Trophoblast cell (in vitro differentiated cells and primary cell): Measurements from ENCODE around the gene IGSF9.
A peak's percentile ranks its signal among the peaks of the same experiment; 100 is the strongest.

Source experiments
- DNase-seq, 2 donors: peaks; one replicate each; pipeline ENCODE4 v3.0.0-alpha.2; 2016
- H2AFZ ChIP-seq: 2 replicates; pipeline ENCODE4 v1.6.1; 2013; ENCODE audit warnings: low read length, moderate library complexity, mild to moderate bottlenecking; ENCODE audit not compliant: insufficient read depth, poor library complexity
- H2AK5ac ChIP-seq: 2 replicates; pipeline ENCODE4 v1.6.1; 2013; ENCODE audit warnings: mild to moderate bottlenecking, low read length
- H2BK120ac ChIP-seq: 2 replicates; pipeline ENCODE4 v1.6.1; 2013; ENCODE audit warnings: low read length, mild to moderate bottlenecking, moderate library complexity; ENCODE audit not compliant: insufficient read depth, poor library complexity
- H2BK12ac ChIP-seq: 2 replicates; pipeline ENCODE4 v1.6.1; 2013; ENCODE audit warnings: mild to moderate bottlenecking, low read length, moderate library complexity
- H2BK5ac ChIP-seq: 2 replicates; pipeline ENCODE4 v1.6.1; 2013; ENCODE audit warnings: low read length, low read depth, moderate library complexity, mild to moderate bottlenecking; ENCODE audit not compliant: poor library complexity
- H3K14ac ChIP-seq: 2 replicates; pipeline ENCODE4 v1.6.1; 2013; ENCODE audit warnings: mild to moderate bottlenecking, low read length
- H3K18ac ChIP-seq: 2 replicates; pipeline ENCODE4 v1.6.1; 2013; ENCODE audit warnings: mild to moderate bottlenecking, low read length
- H3K23ac ChIP-seq: 2 replicates; pipeline ENCODE4 v1.6.1; 2013; ENCODE audit warnings: low read length
- H3K27ac ChIP-seq: 2 replicates; pipeline ENCODE4 v1.5.1; 2013; ENCODE audit warnings: low read depth, mild to moderate bottlenecking, inconsistent platforms, low read length, moderate library complexity
- H3K27me3 ChIP-seq: 2 replicates; pipeline ENCODE4 v1.6.1; 2013; ENCODE audit warnings: inconsistent platforms, mild to moderate bottlenecking, low read length, moderate library complexity; ENCODE audit not compliant: insufficient read depth
- H3K36me3 ChIP-seq, 2 experiments: 1 replicate in 1 of 2; 2 replicates in 1 of 2; pipeline ENCODE4 v1.6.1; 2013; ENCODE audit warnings: low read length in 2 of 2, mild to moderate bottlenecking in 2 of 2, moderate library complexity in 1 of 2; ENCODE audit not compliant: insufficient read depth in 2 of 2, control insufficient read depth in 1 of 2
- H3K4ac ChIP-seq: 2 replicates; pipeline ENCODE4 v1.6.1; 2013; ENCODE audit warnings: low read depth, mild to moderate bottlenecking, low read length, moderate library complexity
- H3K4me1 ChIP-seq, 2 experiments: 1 replicate in 1 of 2; 2 replicates in 1 of 2; pipeline ENCODE4 v1.6.1; 2013; ENCODE audit warnings: low read length in 2 of 2, mild to moderate bottlenecking in 2 of 2, moderate library complexity in 1 of 2; ENCODE audit not compliant: insufficient read depth in 2 of 2, control insufficient read depth in 1 of 2
- H3K4me2 ChIP-seq: 2 replicates; pipeline ENCODE4 v1.6.1; 2013; ENCODE audit warnings: inconsistent platforms, mild to moderate bottlenecking, low read length, moderate library complexity
- H3K4me3 ChIP-seq: 2 replicates; pipeline ENCODE4 v1.5.1; 2013; ENCODE audit warnings: mild to moderate bottlenecking, low read depth, low read length, inconsistent platforms
- H3K79me1 ChIP-seq: one replicate; pipeline ENCODE4 v1.6.1; 2013; ENCODE audit warnings: low read length
- H3K79me2 ChIP-seq: 2 replicates; pipeline ENCODE4 v1.6.1; 2013; ENCODE audit warnings: low read length, mild to moderate bottlenecking; ENCODE audit not compliant: control insufficient read depth, insufficient read depth, poor library complexity
- H3K9ac ChIP-seq: 2 replicates; pipeline ENCODE4 v1.6.1; 2013; ENCODE audit warnings: mild to moderate bottlenecking, low read length
- H3K9me3 ChIP-seq: 2 replicates; pipeline ENCODE4 v1.6.1; 2013; ENCODE audit warnings: low read depth, mild to moderate bottlenecking, control low read depth, inconsistent platforms, low read length; ENCODE audit not compliant: insufficient read depth
- H4K12ac ChIP-seq: 2 replicates; pipeline ENCODE4 v1.6.1; 2013; ENCODE audit warnings: low read depth, mild to moderate bottlenecking, low read length, moderate library complexity
- H4K8ac ChIP-seq: 2 replicates; pipeline ENCODE4 v1.6.1; 2013; ENCODE audit warnings: low read depth, mild to moderate bottlenecking, low read length, moderate library complexity
- H4K91ac ChIP-seq: one replicate; pipeline ENCODE4 v1.6.1; 2013; ENCODE audit warnings: low read depth, mild to moderate bottlenecking, low read length, moderate library complexity
- WGBS: extraction: QIAGEN DNeasy Blood & Tissue Kit; methylation state at CpG from one replicate; pipeline ENCODE4 v1.1.7; 2013; ENCODE audit warnings: missing lambda C conversion rate; ENCODE audit not compliant: insufficient read length, insufficient coverage; ENCODE audit errors: extremely low coverage; 5-methylcytosine and 5-hydroxymethylcytosine counted together

Gene IGSF9

DNA sequence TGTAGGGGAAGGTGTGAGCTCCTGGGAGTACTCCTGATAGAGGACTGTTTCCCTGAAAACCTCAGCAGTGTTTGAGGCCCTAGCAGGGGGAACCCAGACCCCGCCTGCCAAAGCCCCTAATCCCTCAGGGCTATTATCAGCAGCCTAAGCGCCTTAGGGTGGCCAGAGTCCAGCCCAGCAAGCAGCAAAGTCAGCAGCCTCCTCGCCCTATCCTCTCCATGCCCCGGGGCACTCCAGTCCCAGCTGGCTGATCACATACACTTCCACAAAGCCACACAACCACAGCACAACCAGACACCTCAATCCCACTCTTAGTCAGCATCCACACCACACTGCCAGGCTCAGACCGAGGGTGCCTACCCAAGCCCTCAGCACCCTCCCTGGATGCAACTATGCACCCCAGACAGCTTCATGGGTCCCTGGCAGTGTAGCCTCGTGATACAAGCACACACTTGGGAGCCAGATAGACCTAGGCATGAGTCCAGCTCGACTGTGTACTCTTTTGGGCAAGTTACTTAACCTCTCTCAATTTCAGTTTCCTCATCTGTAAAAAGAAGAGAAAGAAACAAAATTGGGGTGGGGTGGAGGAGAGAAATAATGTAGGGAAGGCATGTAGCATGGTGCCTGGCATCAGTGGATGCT lies 7.1 kb downstream of the IGSF9 start:
- Histone ChIP-seq H3K4ac (no peak overlapping the region), H2BK5ac (no peak overlapping the region)

DNA sequence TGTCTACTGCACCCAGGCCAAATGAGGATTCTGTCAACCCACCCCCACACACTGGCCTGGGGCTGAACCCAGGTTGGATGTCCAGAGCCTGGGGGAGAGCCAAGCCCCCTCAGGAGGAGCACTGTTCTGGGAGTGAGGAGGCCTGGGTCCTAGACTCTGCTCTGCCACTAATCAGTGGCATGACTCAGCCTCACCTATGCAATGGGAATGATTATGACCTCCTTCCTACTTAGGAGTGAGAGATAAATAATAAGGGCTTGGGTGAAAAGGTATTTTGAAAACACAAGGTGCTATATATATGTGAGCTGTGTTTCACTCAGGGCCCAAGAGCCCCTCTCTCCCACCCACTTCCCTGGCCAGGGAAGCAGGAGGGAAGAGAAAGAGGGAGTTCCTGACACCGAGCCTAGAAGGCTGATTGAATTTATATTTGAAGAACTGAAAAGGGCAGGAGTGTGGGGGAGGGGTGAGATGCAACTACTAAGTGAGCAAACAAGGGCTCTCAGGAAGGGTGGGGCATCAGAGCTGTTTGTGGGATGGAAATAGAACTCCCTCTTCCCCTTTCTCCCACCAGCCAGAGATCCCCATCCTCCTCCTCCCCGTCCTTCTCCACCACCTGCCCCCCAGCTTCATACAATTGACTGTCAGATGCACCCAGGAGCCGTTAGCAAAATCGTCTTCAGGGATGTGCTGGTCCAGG lies 8.2 kb downstream of the IGSF9 start:
- Histone ChIP-seq H3K9me3 (no peaks in the 10 kb centered on the region), H3K4me3 (no peak overlapping the region), H3K18ac (no peak overlapping the region), H4K91ac (no peak overlapping the region), H4K12ac (no peak overlapping the region), H2BK12ac (no peak overlapping the region), H2AK5ac (no peak overlapping the region), H3K79me1 (no peaks in the 10 kb centered on the region), H3K27ac (no peak overlapping the region), H3K23ac (no peak overlapping the region), H2BK5ac (no peak overlapping the region), H3K9ac (no peak overlapping the region), H3K4me2 (no peak overlapping the region), H3K79me2 (no peaks in the 10 kb centered on the region), H2AFZ (no peak overlapping the region), H3K4ac (no peak overlapping the region), H3K14ac (no peak overlapping the region), H4K8ac (no peak overlapping the region), H3K36me3 (peaks cover 0 to 4% of the 10 kb centered on the region in 2 experiments), H3K4me1 (peaks cover 3 to 14% of the 10 kb centered on the region in 2 experiments), H3K27me3 (no peaks in the 10 kb centered on the region), H2BK120ac (no peak overlapping the region)
- DNase-seq: no peak
- no CpG with 5 or more reads among the region's 4 CpGs for WGBS

More for the DNA sequence above, 7.1 kb downstream of the IGSF9 start:
- H3K4me2 ChIP-seq: no peak overlapping the region
- no peak overlapping the region for H4K8ac ChIP-seq
- H3K79me2 ChIP-seq: no peaks in the 10 kb centered on the region
- H4K91ac ChIP-seq: no peak overlapping the region
- peaks cover 0 to 4% of the 10 kb centered on the region in 2 experiments for H3K36me3 ChIP-seq
- H3K4me3 ChIP-seq: no peak overlapping the region
- no peak overlapping the region for H2BK12ac ChIP-seq
- no peak for DNase-seq
- H2AK5ac ChIP-seq: no peak overlapping the region
- H3K18ac ChIP-seq: no peak overlapping the region
- H3K4me1 ChIP-seq: peaks cover 0 to 9% of the 10 kb centered on the region in 2 experiments
- H3K14ac ChIP-seq: no peak overlapping the region
- H2AFZ ChIP-seq: no peak overlapping the region
- no peak overlapping the region for H2BK120ac ChIP-seq
- no peaks in the 10 kb centered on the region for H3K79me1 ChIP-seq
- H3K9me3 ChIP-seq: no peaks in the 10 kb centered on the region
- no peak overlapping the region for H4K12ac ChIP-seq
- H3K23ac ChIP-seq: no peak overlapping the region
- H3K27me3 ChIP-seq: no peaks in the 10 kb centered on the region
- WGBS: no CpG with 5 or more reads among the region's 7 CpGs
- H3K9ac ChIP-seq: no peak overlapping the region
- H3K27ac ChIP-seq: no peak overlapping the region

DNA sequence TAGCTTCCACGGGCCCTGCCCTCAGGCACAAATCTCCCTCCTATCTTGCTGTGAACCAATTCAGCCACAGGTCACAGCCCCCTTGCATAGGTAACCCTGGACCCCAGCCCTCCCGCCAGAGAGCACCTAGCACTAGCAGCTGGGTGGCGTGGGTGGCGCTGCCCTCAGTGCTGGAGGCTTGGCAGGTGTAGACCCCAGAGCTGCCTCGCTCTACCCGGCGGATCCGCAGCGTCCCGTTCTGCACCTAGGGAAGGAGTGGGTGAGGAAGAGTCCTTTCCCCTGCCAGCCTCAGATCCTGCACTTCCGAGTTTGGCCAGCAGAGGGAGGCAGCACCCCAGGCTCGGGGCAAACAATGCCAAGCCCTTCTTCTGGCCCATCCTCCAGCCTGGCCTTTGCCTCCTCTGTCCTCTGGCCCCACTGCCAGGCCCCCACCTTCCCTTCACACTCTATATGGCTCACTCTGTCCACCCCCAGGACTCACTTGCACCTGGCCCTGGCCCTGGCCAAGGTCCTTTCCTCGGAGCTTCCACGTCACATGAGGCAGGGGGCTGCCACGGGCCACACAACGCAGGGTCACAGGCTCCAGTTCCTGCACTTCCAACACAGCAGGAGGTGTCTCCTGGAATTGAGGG lies 9.0 kb downstream of the IGSF9 start:
- H3K23ac ChIP-seq: no peak overlapping the region
- peaks cover 3 to 14% of the 10 kb centered on the region in 2 experiments for H3K4me1 ChIP-seq
- H2AK5ac ChIP-seq: no peak overlapping the region
- H2AFZ ChIP-seq: no peak overlapping the region
- H3K79me1 ChIP-seq: no peaks in the 10 kb centered on the region
- H3K18ac ChIP-seq: no peak overlapping the region
- no peak overlapping the region for H3K4ac ChIP-seq
- no peak overlapping the region for H2BK12ac ChIP-seq
- no peak overlapping the region for H3K27ac ChIP-seq
- H2BK120ac ChIP-seq: no peak overlapping the region
- WGBS: no CpG with 5 or more reads among the region's 16 CpGs
- DNase-seq: peak; percentile 64 to 87
- H3K4me2 ChIP-seq: no peak overlapping the region
- H3K9ac ChIP-seq: no peak overlapping the region
- H3K9me3 ChIP-seq: no peaks in the 10 kb centered on the region
- no peak overlapping the region for H4K8ac ChIP-seq
- H3K14ac ChIP-seq: no peak overlapping the region
- H4K12ac ChIP-seq: no peak overlapping the region
- H3K36me3 ChIP-seq: peaks cover 0 to 4% of the 10 kb centered on the region in 2 experiments
- H3K27me3 ChIP-seq: no peaks in the 10 kb centered on the region
- no peak overlapping the region for H4K91ac ChIP-seq
- no peak overlapping the region for H3K4me3 ChIP-seq
- H2BK5ac ChIP-seq: no peak overlapping the region
- no peaks in the 10 kb centered on the region for H3K79me2 ChIP-seq

DNA sequence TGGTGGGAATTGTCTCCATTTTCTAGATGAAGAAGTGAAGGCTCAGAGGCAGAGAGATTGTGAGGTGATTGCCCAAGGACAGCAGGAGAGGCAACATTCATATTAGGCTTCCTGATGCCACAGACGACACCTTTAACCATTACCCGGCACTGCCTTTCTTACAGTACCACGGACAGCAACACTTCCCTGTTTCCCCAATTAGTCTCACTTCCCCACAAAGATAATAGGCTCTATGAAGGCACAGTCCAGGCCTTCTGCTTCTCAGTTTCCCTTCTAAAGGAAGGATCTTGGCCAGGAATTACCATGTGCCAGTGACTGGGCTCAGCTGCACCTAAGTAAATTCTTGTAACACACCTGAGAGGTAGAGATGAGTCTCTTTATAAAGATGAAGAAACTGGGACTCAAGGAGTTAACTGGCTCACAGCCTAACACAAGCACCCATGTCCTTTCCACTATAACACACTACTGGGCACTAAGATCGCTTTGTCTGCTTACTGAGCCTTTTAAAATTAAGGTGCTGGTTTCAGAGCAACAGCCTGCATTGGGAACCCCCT lies 9.6 kb downstream of the IGSF9 start:
- Histone ChIP-seq H3K79me1 (no peaks in the 10 kb centered on the region), H3K9me3 (no peaks in the 10 kb centered on the region), H3K18ac (no peak overlapping the region), H4K91ac (no peak overlapping the region), H3K27me3 (no peaks in the 10 kb centered on the region), H2BK5ac (no peak overlapping the region), H3K4me2 (no peak overlapping the region), H4K12ac (no peak overlapping the region), H3K4me1 (peaks cover 3 to 12% of the 10 kb centered on the region in 2 experiments), H3K14ac (no peak overlapping the region), H3K79me2 (no peaks in the 10 kb centered on the region), H3K27ac (no peak overlapping the region), H4K8ac (no peak overlapping the region), H3K9ac (no peak overlapping the region), H2BK120ac (no peak overlapping the region), H2AK5ac (no peak overlapping the region), H3K4me3 (no peak overlapping the region), H2BK12ac (no peak overlapping the region), H2AFZ (no peak overlapping the region), H3K36me3 (peaks cover 0 to 7% of the 10 kb centered on the region in 2 experiments), H3K4ac (no peak overlapping the region), H3K23ac (no peak overlapping the region)
- no CpG with 5 or more reads among the region's 4 CpGs for WGBS
- no peak for DNase-seq
